Thyroid gland (tissue), 4 donors: ENCODE data around the gene AGBL1. TPM values are rescaled to one million over a fixed set of nuclear protein-coding genes. Genes with fewer than 3 reads are reported as not detected.

Experiments used
- DNase-seq, 2 donors: peaks; one replicate each; pipeline ENCODE4 v3.0.0-alpha.2; 2019
- H3K27ac ChIP-seq, 3 donors: fragments of 200-600 bp; sonication (generic); 1 replicate in 2 of 3; 2 replicates in 1 of 3; pipeline ENCODE4 v1.5.1; 2016 to 2019; ENCODE audit warnings: mild to moderate bottlenecking in 1 of 3, moderate library complexity in 1 of 3
- H3K27me3 ChIP-seq: fragments of 200-600 bp; sonication (generic); one replicate; pipeline ENCODE4 v1.5.1; 2019
- H3K36me3 ChIP-seq, 2 donors: fragments of 200-600 bp; sonication (generic); one replicate each; pipeline ENCODE4 v1.5.1; 2016 to 2019
- H3K4me1 ChIP-seq, 2 donors: fragments of 200-600 bp; sonication (generic); one replicate each; pipeline ENCODE4 v1.5.1; 2017 to 2019
- H3K4me3 ChIP-seq, 3 donors: fragments of 200-600 bp; sonication (generic); replicated peaks in 1 of 3; 1 replicate in 2 of 3; 2 replicates in 1 of 3; pipeline ENCODE4 v1.5.1; 2016; ENCODE audit warnings: mild to moderate bottlenecking in 1 of 3
- H3K9me3 ChIP-seq: fragments of 200-600 bp; sonication (generic); one replicate; pipeline ENCODE4 v1.5.1; 2017
- POLR2A ChIP-seq, 2 donors: fragments of 450-650 bp; IDR thresholded peaks; one replicate each; pipeline ENCODE4 v1.6.1; 2017; ENCODE audit warnings: antibody characterized with exemption in 2 of 2, mild to moderate bottlenecking in 2 of 2, moderate library complexity in 1 of 2
- WGBS, 2 donors: methylation state at CpG; one replicate each; pipeline ENCODE4 v1.1.5; 2017; 5-methylcytosine and 5-hydroxymethylcytosine counted together
- intact Hi-C: fragments of 100-400 bp; cut with DNase I; formaldehyde crosslinking; loops from one replicate; pipeline ENCODE4 v1.15.1; 2023
- total RNA-seq, 4 donors: library from RNA; depleted of rRNA; stranded (reverse); fragments of >200 nt; gene quantifications; one replicate each; pipeline ENCODE4 v1.2.3, GENCODE V29; 2016
- TF ChIP-seq, protein P1 (sequence below), 6 experiments: fragments of 200-600 bp in 3 of 6; fragments of 450-650 bp in 3 of 6; sonication (generic) in 3 of 6; IDR thresholded peaks; one replicate each; pipeline ENCODE4 v1.5.1; 2016 to 2019; ENCODE audit warnings: antibody characterized with exemption in 6 of 6, mild to moderate bottlenecking in 2 of 6, inconsistent platforms in 1 of 6, moderate library complexity in 1 of 6

The AGBL1 gene
- total RNA-seq, 4 donors from 2014 or later = not detected

DNA sequence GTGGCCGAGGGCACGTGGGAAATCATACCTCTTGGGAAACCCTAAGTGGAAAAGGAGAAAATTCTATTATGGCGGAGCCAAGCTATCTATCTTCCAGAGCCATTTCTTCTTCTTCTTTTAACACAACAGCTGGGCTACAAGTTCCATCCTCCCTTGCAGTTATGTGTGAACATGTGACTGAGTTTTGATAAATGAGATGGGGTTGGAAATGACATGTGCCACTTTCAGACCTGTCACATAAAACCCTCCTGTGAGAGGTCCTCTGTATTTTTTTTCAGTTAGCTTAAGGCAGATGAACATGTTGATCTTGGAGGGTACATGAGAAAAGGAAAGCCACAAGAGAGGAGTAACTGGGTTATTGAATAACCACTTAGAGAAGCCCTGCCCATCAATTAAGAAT, 47.9 kb downstream of the AGBL1 start:
- H3K36me3 ChIP-seq = no peaks in the 10 kb centered on the region
- H3K9me3 ChIP-seq = no peaks in the 10 kb centered on the region
- TF ChIP-seq, protein P1, sequence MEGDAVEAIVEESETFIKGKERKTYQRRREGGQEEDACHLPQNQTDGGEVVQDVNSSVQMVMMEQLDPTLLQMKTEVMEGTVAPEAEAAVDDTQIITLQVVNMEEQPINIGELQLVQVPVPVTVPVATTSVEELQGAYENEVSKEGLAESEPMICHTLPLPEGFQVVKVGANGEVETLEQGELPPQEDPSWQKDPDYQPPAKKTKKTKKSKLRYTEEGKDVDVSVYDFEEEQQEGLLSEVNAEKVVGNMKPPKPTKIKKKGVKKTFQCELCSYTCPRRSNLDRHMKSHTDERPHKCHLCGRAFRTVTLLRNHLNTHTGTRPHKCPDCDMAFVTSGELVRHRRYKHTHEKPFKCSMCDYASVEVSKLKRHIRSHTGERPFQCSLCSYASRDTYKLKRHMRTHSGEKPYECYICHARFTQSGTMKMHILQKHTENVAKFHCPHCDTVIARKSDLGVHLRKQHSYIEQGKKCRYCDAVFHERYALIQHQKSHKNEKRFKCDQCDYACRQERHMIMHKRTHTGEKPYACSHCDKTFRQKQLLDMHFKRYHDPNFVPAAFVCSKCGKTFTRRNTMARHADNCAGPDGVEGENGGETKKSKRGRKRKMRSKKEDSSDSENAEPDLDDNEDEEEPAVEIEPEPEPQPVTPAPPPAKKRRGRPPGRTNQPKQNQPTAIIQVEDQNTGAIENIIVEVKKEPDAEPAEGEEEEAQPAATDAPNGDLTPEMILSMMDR (IDR thresholded peaks at IDR 0.05) = no peak
- no peak for TF ChIP-seq POLR2A (IDR thresholded peaks at IDR 0.05)
- H3K4me1 ChIP-seq = no peaks in the 10 kb centered on the region
- H3K4me3 ChIP-seq = no peak overlapping the region
- intact Hi-C loops = no loop called here
- 81 to 84% methylated on average over 3 of the region's 3 CpGs for WGBS, 2 donors
- H3K27me3 ChIP-seq = no peaks in the 10 kb centered on the region
- no peak for DNase-seq
- no peak overlapping the region for H3K27ac ChIP-seq

DNA sequence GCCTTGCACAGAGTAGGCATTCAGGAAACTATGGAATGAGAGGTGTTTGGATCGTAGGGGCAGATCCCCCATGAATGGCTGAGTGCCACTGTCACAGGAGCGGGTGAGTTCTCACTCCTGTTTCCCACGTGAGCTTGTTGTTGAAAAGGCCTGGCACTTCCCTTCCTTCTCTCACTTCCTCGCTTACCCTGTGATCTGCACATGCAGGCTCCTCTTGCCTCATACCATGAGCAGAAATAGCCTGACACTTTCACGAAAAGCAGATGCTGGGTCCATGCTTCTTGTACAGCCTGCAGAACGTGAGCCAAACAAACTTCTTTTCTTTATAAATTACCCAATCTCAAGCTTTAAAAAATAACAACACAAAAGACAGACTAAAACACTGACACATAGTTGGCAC, 55.4 kb downstream of the AGBL1 start:
- Histone ChIP-seq H3K4me1 (no peaks in the 10 kb centered on the region), H3K27ac (no peak overlapping the region), H3K36me3 (no peaks in the 10 kb centered on the region), H3K27me3 (no peaks in the 10 kb centered on the region), H3K4me3 (no peak overlapping the region), H3K9me3 (no peaks in the 10 kb centered on the region)
- TF ChIP-seq, protein P1 (IDR thresholded peaks at IDR 0.05) = no peak
- no peak for TF ChIP-seq POLR2A (IDR thresholded peaks at IDR 0.05)
- DNase-seq = no peak
- 58 to 63% methylated on average over 6 of the region's 6 CpGs for WGBS, 2 donors
- intact Hi-C loops = no loop called here

DNA sequence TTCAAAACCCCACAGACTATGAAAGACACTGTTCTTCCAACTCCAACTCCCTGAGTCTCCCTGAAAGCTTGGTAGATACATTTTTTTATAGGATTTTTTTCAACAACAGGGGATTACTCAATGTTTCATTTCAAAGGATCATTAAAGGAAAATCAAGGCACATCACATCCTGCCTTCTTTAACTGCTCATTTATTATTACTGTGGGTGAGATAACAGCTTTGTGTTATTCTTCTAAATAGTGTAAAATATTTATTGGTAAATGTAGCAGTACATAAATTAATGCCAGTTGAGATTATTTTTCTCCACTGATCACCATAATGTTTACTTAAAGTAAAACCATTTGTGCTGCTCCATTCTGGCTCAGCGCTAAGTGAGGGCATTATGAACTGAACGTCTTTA, 57.2 kb downstream of the AGBL1 start:
- intact Hi-C loops = no loop called here
- H3K27ac ChIP-seq = no peak overlapping the region
- WGBS, 2 donors = 75 to 77% methylated on average over 2 of the region's 2 CpGs
- no peaks in the 10 kb centered on the region for H3K36me3 ChIP-seq
- no peaks in the 10 kb centered on the region for H3K27me3 ChIP-seq
- H3K4me3 ChIP-seq = no peak overlapping the region
- DNase-seq = no peak
- H3K9me3 ChIP-seq = no peaks in the 10 kb centered on the region
- no peaks in the 10 kb centered on the region for H3K4me1 ChIP-seq
- TF ChIP-seq POLR2A (IDR thresholded peaks at IDR 0.05) = no peak
- TF ChIP-seq, protein P1 (IDR thresholded peaks at IDR 0.05) = no peak

DNA sequence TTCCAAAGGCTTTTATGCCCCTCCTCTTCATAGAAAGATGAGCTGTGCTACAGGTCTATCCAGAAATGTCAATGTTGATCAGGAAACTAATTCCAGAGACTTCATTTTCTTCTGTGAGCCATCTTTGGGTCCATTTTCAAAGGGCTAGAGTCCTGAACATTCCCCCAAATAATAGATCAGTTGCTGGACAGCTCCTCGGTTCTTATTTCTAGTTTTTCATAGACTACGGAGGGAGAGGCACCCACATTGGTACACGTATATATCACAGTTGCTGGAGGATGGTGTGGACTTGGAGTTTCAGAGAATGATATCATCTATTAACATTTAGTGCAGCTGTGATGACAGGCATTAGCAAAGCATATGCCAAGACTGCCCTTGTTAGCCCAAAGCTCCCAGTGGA, 59.1 kb downstream of the AGBL1 start:
- DNase-seq = no peak
- Histone ChIP-seq H3K36me3 (no peaks in the 10 kb centered on the region), H3K4me3 (no peak overlapping the region), H3K27me3 (no peaks in the 10 kb centered on the region), H3K4me1 (no peaks in the 10 kb centered on the region), H3K9me3 (no peaks in the 10 kb centered on the region), H3K27ac (no peak overlapping the region)
- intact Hi-C loops = no loop called here
- TF ChIP-seq, protein P1 (IDR thresholded peaks at IDR 0.05) = no peak
- TF ChIP-seq POLR2A (IDR thresholded peaks at IDR 0.05) = no peak
- 60 to 71% methylated on average over 3 of the region's 3 CpGs for WGBS, 2 donors

DNA sequence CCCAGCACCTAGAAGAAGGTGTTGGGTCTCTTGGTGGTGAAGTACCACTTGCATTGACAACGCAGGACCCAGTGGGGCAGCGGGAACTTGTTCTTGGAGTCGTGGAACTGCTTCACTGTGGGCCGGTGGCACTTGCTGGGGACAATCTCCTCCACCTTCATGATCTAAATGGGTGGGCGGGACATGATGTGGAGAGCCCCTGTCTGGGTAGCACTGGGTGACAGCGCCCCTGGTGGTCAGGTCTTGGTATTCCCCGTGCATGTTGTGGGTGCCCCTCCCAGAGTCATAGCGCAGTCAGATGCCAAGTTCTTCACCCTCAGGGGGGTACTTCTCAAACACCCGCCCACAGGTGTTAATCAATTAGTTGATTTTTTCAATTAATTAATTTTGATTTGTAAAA, 60.2 kb downstream of the AGBL1 start:
- WGBS, 2 donors = 58 to 65% methylated on average over 9 of the region's 9 CpGs
- no peaks in the 10 kb centered on the region for H3K4me1 ChIP-seq
- intact Hi-C loops = no loop called here
- H3K4me3 ChIP-seq = no peak overlapping the region
- DNase-seq = no peak
- TF ChIP-seq, protein P1 (IDR thresholded peaks at IDR 0.05) = peak in 1 of 6 experiments; percentile 10
- no peak for TF ChIP-seq POLR2A (IDR thresholded peaks at IDR 0.05)
- H3K36me3 ChIP-seq = no peaks in the 10 kb centered on the region
- H3K27ac ChIP-seq = no peak overlapping the region
- no peaks in the 10 kb centered on the region for H3K9me3 ChIP-seq
- no peaks in the 10 kb centered on the region for H3K27me3 ChIP-seq
